Left renal cortex interstitium (tissue), 4 donors: ENCODE measurements around the gene ZBTB11. TPM values are rescaled to one million over a fixed set of nuclear protein-coding genes. Genes with fewer than 3 reads are reported as not detected.
"Not testable (repeated sequence)": the region's sequence is repeated elsewhere in the genome, so short reads cannot be mapped to it uniquely, and the experiment has no call there.

Experiments
- DNase-seq, 4 donors: peaks; one replicate each; pipeline ENCODE4 v3.0.0-alpha.2; 2013; ENCODE audit warnings: low read depth in 4 of 4, low spot score in 2 of 4, missing footprints in 1 of 4
- polyA plus RNA-seq, 4 donors: library from polyadenylated mRNA; unstranded; fragments of 120-200 nt; gene quantifications; one replicate each; pipeline ENCODE4 v1.2.1, GENCODE V29; 2013; ENCODE audit not compliant: insufficient read length in 4 of 4

ZBTB11 gene
- polyA plus RNA-seq, 4 donors, result 20.8 to 26.0 (median 22.8) TPM

DNA sequence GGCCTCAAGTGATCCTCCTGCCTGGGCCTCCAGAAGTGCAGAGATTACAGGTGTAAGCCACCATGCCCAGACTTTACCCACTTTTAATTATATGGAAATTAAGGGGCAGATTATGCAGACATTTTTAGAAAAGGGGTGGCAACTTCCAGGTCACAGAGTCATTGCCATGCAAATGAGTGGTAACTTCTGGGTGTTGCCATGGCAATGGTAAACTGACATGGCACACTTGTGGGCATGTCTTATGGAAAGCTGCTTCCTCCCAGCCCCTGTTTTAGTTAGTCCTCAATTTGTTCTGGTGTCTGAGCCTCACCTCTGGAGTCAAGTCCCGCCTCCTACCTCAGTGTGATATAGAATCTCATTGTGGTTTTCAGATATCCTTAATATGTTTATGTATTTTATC, 53.3 kb downstream of the ZBTB11 start:
- DNase-seq, result no peak

DNA sequence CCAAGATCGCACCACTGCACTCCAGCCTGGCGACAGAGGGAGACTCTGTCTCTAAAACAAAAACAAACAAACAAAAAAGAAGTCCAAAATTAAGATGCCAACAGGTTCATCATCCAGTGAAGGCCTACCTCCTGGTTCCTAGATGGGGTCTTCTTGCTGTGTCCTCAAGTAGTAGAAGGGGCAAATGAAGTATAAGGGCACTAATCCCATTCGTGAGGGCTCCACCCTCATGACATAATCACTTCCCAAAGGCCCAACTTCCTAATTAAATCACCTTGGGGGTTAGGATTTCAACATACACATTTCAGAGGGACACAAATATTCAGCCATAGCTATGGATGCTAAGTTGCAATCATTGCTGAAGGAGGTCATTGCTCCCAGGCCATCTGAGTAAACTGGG, 57.2 kb downstream of the ZBTB11 start:
- DNase-seq, result no peak

DNA sequence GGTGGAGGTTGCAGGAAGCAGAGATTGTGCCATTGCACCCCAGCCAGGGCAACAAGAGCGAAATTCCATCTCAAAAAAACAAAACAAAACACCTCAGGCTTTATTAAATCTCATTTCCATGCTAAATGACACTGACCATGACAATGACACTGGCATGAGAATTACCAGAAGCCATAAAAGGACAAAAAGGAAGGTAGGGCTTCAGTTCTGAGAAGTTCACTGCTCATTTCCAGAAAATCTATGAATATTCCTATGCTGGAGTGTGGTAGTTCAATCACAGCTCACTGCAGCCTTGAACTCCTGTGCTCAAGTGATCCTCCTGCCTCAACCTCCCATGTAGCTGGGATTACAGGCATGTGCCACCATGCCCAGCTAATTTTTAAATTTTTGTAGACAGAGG, 58.2 kb downstream of the ZBTB11 start:
- no peak for DNase-seq

DNA sequence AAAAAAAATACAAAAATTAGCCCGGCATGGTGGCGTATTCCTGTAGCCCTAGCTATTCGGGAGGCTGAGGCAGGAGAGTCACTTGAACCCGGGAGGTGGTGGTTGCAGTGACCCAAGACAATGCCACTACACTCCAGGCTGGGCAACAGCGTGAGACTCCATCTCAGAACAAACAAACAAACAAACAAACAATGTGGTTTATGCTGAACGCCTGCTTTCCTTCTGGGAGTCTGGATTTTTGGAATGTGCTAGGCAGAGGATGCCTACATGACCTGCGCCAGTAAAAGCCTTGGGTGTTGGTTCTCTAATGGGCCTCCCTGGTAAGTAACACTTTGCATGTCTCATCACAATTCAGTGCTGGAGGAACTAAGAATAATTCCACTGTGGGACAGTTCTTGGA, 59.5 kb downstream of the ZBTB11 start:
- DNase-seq, result no peak

DNA sequence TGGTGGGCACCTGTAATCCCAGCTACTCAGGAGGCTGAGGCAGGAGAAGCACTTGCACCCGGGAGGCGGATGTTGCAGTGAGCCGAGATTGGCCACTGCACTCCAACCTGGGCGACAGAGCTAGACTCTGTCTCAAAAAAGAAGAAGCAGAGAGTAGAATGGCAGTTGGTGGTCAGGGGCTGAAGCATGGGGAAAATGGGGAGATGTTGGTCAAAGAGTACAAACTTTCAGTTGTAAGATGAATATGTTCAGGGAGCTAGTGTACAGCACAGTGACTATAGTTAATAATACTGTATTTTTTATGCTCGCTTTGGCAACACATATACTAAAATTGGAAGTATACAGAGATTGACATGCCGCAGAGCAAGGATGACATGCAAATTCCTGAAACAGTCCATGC, 61.4 kb downstream of the ZBTB11 start:
- DNase-seq, result no peak

DNA sequence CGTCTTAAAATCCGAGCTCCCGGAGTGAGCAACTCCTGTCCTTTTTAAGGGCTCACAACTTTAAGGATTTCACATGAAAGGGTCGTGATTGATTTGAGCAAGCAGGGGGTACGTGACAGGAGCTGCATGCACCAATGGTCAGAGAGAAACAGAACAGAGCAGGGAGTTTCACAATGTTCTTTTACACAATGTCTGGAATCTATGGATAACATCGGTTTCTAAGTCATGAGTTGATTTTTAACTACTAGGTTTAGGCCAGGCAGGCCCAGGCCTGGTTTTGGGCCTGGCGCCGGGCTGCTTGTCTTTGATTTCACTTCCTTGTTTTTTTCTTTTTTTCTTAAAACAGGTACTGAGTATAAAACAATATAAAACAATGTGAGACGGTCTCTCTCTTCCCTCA, 63.9 kb downstream of the ZBTB11 start:
- not testable (repeated sequence) for DNase-seq

DNA sequence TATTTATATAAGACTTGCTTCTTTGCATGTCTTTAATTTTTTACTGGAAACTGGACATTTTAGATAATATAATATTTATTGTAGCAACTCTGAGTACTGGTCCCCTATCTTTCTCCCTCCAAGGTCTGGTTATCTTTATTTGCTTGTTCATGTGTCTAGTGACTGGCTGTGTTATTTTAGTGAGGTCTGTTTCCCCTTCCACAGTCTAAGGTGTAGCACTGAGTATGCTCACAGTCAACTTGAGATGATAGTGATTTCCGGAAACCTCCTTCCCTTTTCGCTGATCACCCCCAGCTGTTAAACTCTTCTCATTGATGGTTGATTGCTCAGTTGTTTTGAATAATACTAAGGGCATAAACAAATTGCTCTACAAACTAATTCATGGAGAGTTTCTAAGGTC, 65.9 kb downstream of the ZBTB11 start:
- DNase-seq, result no peak

DNA sequence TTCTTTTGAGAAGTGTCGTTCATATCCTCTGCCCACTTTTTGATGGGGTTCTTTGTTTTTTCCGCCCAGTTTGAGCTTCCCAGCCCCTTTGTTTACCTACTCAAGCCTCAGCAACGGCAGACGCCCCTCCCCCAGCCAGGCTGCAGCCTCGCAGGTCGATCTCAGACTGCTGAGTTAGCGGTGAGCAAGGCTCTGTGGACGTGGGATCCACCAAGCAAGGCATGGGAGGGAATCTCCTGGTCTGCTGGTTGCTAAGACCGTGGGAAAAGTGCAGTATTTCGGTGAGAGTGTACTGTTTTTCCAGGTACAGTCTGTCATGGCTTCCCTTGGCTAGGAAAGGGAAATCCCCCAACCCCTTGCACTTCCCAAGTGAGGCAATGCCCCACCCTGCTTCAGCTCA, 71.5 kb downstream of the ZBTB11 start:
- not testable (repeated sequence) for DNase-seq

DNA sequence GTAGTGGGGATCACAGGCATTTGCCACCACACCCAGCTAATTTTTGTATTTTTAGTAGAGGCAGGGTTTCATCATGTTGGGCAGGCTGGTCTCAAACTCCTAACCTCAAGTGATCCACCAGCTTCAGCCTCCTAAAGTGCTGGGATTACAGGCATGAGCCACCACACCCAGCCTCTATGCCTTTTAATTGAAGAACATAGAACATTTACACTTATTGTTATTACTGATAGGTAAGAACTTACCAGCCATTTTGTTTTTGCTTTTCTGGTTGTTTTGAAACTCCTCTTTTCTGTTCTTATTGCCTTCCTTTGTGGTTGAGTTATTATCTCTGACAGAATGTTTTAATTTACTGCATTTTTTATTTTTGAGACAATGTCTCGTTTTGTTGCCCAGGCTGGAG, 73.7 kb downstream of the ZBTB11 start:
- DNase-seq, result no peak

DNA sequence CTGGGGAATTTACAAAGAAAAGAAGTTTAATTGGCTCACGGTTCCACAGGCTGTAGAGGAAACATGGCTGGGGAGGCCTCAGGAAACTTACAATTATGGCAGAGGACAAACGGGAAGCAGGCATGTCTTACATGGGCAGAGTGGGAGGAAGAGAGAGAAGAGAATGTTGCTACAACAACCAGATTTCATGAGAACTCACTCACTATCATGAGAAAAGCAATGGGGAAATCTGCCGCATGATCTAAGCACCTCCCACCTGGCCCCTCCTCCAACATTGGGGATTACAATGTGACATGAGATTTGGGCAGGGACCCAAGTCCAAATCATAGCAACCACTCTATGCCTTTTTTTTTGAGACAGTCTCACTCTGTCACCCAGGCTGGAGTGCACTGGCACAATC, 74.2 kb downstream of the ZBTB11 start:
- no peak for DNase-seq

Other genes with a start within 250 kb of the ZBTB11 start
- gene SENP7, start 163.9 kb downstream of the ZBTB11 start, polyA plus RNA-seq, result 10 to 100 TPM; 72.0 to 86.6 (median 73.0) TPM
- 10 to 100 TPM; 27.3 to 38.8 (median 34.1) TPM for gene TRMT10C, start 115.3 kb downstream of the ZBTB11 start, polyA plus RNA-seq
- 100 to 1,000 TPM; 186 to 227 (median 206) TPM for gene PCNP, start 103.0 kb downstream of the ZBTB11 start, polyA plus RNA-seq
- gene RPL24, start 9.6 kb upstream of the ZBTB11 start, polyA plus RNA-seq, result 1,000 to 10,000 TPM; 1,327 to 1,856 (median 1,596) TPM
- 10 to 100 TPM; 11.8 to 18.3 (median 14.7) TPM for gene CEP97, start 47.5 kb upstream of the ZBTB11 start, polyA plus RNA-seq
- gene NXPE3, start 102.1 kb upstream of the ZBTB11 start, polyA plus RNA-seq, result 1 to 10 TPM; 5.4 to 7.8 (median 6.6) TPM
- 10 to 100 TPM in 3 of 4 donors, 1 to 10 TPM in 1; 3.6 to 12.7 (median 11.2) TPM for gene NFKBIZ, start 172.4 kb upstream of the ZBTB11 start, polyA plus RNA-seq